Glomerular endothelial cell (primary cell): ENCODE data around the gene ZNF415. TPM values are rescaled to one million over a fixed set of nuclear protein-coding genes. Genes with fewer than 3 reads are reported as not detected.
"Not testable (repeated sequence)": the region's sequence is repeated elsewhere in the genome, so short reads cannot be mapped to it uniquely, and the experiment has no call there.

ENCODE experiments used
- DNase-seq: peaks from one replicate; pipeline ENCODE4 v3.0.0-alpha.2; 2011; ENCODE audit warnings: low read depth, low spot score; ENCODE audit errors: extremely low read depth
- total RNA-seq: library from RNA; depleted of rRNA; stranded (reverse); fragments of >200 nt; gene quantifications from 2 replicates; pipeline ENCODE4 v1.2.3, GENCODE V29; 2015

Gene ZNF415
- total RNA-seq, 1 donor from 2014 or later = 1.6 TPM

- peak; percentile 57 for DNase-seq
Measured at GRCh38 chr19:53103234-53104203, 29.2 kb downstream of the ZNF415 start, which contains the start of gene ZNF160. Gene ZNF160, minus strand, starts transcription at chr19:53103422. Its CDS starts 17,146 bp downstream, at chr19:53086276.

DNA sequence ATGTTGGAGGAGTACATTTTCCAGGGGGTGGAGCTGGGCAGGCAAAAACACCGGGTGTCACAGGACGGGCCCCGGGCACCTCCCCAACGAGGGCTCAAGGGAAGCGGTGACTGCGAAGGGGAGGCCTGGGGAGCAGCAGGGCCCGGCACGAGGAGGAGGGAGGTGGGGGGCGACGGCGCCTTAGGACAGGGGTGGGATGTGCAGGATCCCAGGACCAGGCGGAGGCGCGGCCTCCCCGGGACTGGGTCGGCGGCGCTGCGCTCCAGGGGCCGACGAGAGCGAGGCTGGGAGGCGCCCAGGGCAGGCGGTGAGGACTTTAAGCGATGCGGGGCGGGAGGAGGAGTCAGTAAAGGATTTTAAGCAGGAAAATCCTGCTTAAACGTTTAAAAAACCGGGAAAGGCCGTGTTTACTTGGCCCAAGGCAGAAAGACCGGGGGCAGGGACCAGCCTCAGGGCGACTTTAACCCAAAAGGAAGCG is 29.9 kb downstream of the ZNF415 start:
- DNase-seq = no peak

DNA sequence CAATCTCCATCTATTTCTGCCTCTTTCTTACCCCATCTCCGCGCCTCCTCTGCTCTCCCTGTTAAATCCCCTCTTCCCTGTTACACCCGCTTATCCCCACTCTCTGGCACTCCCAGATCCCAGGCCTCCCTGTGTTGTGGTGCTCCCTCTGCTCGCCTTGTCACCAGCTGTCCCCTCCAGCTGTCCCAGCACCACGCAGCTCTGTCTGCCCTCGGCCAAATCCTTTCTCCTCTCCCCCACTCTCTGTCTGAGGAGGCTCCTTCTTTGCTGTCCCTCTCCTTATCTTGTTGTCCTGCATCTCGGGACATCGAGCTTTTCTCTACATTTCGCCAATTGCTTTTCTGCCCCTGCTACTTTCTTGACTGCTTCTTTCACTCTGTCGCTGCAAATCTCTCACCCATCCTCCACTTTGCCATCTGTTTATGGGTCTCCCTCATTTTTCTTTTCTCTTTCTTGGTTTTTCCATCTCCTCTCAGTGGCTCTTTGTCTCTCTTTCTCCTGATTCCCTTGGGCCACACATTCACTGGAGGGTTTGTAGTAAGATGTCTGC is 30.4 kb downstream of the ZNF415 start:
- no peak for DNase-seq

DNA sequence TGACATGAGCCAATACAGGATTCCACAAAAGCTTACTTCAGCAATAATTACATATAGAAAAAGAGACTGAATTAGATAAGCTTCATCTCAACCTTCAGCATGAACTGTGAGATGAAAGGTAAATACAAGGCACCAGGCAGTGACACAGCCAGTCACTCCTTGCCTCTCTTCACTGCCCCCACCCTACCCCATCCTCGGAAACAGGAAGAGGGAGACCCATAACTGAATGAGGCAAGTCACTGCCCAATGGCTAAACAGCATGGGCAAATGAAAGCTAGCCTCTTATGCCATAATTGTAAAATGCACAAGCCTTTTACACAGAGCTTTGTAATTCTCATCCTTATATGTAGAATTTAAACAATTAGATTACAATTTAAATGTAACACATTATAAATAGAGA is 31.2 kb downstream of the ZNF415 start:
- DNase-seq = no peak

GRCh38 chr19:53098570-53098969 is 34.1 kb downstream of the ZNF415 start:
- not testable (repeated sequence) for DNase-seq

DNA sequence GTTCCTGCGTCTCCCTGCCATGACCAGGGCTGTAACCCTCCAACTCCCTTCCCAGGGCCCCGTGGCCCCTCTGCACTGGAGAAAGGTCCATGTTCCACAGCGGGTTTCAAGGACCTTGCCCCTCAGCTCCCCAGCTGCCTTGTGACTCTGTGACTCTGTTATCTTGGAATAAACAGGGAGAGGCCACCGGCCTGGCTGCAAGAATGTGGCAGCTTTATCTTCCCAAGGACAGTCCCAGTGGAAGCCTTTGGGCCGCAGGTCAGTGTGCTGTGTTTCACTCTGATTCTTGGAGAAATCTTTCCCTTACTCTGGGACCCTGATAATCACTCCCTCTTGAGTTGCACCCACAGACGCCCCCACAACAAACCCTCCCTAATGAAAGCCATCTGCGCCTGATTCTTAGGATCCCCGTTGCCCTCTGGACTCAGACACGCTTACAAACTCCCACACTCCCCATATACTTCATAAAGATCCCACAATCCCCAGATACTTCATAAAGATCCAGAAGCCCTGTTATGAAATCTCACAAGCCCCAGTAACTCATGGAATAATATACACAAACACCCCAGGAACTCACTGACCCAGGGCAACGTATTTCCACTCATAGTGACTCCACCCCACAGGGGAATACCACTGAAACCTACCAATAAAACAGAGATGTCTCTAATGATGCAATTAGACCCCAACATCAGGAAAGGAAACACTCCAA is 35.6 kb downstream of the ZNF415 start:
- not testable (repeated sequence) for DNase-seq

- not testable (repeated sequence) for DNase-seq
Measured at GRCh38 chr19:53096579-53096978, 36.1 kb downstream of the ZNF415 start.

DNA sequence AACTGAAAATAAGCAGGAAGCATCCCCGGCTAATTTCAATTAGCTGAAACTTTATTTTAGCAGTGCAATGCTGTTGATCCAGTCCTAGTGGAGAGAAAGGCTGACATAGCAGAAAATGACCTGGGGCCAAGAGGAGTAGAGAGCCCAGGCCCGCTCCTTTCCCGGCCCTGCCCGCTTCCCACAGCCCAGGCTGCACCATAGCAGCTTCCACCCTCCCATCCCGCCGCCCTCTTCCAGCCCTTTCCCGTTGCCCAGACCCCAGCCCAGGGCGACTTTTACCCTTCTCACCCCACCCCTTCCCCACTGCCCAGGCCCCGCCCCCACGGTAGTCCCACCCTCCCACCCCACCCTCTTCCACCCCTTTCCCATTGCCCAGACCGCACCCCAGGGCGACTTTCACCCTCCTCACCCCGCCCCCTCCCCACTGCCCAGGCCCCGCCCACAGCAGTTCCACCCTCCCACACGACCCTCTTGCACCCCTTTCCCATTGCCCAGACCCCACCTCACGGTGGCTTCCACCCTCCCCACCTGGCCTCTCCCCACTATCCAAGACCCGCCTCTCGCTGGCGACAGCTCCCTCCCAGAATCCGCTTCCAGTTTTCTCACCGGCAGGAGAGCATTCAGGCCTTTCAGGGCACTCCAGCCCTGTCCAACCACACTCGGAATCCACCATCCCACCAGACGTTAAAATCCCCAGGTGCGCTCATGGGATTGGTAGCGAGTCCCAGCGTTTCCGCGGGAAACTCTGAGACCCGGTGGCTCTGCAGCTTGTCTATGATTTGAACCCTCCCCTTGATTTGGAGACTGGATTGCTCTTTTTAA is 37.7 kb downstream of the ZNF415 start:
- DNase-seq = no peak

DNA sequence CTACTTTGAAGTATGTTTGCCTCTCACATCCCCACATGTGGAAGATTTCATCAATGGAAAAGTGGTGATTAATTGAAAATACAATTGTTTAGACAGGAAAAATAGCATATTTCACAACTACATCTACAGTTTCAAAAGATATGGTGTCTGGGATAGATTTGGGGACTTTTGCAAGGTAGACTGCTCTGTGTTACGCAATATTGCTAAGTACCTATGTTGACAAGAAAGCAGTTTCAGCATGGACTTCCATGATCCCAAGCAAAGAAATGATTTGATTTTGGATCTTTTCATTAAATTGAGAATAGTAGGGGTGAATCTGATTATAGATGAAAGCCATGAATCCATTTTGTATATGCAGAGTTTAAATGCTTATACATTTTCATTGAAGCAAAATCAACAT is 40.0 kb downstream of the ZNF415 start:
- DNase-seq = no peak

- DNase-seq = no peak
Measured at GRCh38 chr19:53091413-53092254, 41.1 kb downstream of the ZNF415 start.

DNA sequence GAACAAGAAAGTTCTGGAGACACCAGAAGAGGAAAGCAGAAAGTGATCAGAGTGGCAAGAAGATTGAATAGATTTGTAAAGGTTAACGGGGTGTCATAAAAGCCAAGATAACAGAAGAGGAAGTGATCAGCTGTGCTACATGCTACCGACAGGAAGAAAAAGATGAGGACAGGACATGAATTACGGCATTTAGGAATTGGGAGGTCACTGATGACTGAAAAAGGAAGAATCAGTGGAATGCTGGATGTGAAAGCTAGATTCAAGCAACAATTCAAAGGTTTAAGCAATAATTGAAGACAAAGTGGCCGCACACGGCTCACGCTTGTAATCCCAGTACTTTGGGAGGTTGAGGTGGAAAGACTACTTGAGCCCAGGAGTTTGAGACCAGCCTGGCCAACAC is 44.6 kb downstream of the ZNF415 start:
- no peak for DNase-seq

- DNase-seq = peak; percentile 51
Measured at GRCh38 chr19:53086949-53087348, 45.8 kb downstream of the ZNF415 start.

DNA sequence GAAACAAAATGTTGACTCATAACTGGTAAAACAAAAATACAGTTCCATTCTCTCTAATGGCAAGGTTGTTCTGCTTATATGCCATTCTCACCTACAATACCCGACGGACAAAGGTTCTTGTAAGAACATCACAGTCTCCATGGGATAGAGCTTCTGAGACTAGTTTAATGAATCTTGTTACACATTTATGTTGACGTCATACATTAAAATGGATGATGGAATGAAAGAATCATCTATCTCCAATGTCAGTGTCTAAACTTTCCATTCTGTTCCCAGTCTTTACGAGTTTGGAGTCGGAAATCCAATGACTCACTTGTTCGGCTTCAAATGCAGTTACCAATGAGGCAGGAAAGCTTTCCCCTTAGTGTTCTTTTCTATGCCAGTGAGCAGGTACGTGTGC is 47.2 kb downstream of the ZNF415 start:
- no peak for DNase-seq

GRCh38 chr19:53082929-53083328 is 49.8 kb downstream of the ZNF415 start:
- no peak for DNase-seq

- DNase-seq = no peak
Measured at GRCh38 chr19:53079313-53079924, 53.3 kb downstream of the ZNF415 start.

DNA sequence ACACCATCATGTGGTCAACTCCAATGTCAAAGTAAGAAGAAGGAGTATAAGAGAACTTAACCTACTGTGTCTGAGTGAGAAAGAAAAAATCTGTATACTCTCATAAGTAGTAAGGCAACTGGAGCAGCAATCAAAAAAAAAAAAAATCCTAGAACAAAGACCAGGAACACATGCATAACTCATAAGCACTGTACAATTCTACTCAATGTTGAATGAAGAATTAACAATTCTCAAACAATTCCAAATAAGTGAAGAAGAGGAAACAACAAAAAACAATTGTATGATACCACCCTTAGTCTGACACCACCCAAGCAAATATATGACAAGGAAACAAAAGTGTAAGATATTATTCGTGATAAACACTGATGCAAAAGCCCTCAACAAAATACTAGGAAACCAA is 54.0 kb downstream of the ZNF415 start:
- no peak for DNase-seq

DNA sequence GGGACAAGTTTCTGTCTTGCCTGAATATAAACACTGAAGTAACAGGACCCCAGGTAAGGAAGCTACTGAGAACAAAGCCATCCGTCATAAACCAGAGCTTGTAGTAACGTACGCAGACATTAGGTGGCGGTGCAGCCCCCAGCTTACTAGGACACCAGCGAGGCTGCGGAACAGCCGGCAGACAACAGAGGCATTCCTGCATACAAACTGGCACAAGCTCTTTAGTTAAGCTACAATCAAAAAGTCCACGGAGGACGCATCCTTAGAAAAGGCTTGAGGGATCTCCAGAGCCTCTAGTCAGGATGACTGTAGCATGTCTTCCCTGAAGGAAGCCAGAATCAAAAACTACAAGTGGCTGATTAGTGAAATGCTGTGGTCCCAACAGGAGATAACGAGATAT is 55.7 kb downstream of the ZNF415 start:
- DNase-seq = peak; percentile 31

DNA sequence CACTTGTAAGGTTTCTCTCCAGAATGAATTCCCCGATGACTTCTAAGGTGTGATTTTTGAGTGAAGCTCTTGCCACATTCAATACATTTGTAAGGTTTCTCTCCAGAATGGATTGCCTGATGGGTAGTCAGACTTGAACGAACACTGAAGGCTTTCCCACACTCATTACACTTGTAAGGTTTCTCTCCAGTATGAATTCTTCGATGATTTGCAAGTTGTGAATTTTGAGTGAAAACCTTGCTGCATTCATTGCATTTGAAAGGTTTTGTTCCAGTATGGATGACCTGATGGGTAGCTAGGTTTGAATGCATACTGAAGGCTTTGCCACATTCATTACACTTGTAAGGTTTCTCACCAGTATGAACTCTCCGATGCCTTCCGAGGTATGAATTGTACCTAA is 63.9 kb downstream of the ZNF415 start:
- DNase-seq = no peak

DNA sequence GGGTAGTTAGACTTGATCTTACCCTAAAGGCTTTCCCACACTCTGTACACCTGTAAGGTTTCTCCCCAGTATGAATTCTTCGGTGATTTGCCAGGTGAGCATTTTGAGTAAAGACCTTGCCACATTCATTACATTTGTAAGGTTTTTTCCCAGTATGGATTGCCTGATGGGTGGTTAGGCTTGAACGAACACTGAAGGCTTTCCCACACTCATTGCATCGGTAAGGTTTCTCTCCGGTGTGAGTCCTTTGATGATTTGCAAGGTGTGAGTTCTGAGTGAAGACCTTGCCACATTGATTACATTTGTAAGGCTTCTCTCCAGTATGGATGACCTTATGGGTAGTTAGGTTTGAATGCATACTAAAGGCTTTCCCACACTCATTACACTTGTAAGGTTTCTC is 64.5 kb downstream of the ZNF415 start:
- no peak for DNase-seq
